CD4-positive, alpha-beta T cell treated with Interleukin-4 for 1 hour (primary cell): Measurements from ENCODE around the gene PRODH2.

Experiments used
- DNase-seq, 2 donors: peaks; one replicate each; pipeline ENCODE4 v3.0.0-alpha.2; 2020 to 2022

PRODH2 gene

GRCh38 chr19:35757231-35757748, 55.4 kb downstream of the PRODH2 start:
- DNase-seq, result no peak

- no peak for DNase-seq
These were observed 56.0 kb downstream of the PRODH2 start, which contains the start of gene HSPB6 for GRCh38 chr19:35756377-35757230. Gene HSPB6 (minus strand): TSS chr19:35757029. CDS start chr19:35757008, 21 bp downstream.

- peak; percentile 59 to 71 for DNase-seq
These were observed 56.9 kb downstream of the PRODH2 start for GRCh38 chr19:35755550-35756376.

GRCh38 chr19:35755131-35755549, 57.5 kb downstream of the PRODH2 start:
- DNase-seq, result no peak

- DNase-seq, result no peak
These were observed 58.1 kb downstream of the PRODH2 start for GRCh38 chr19:35754370-35755130.

GRCh38 chr19:35753634-35754369, 58.8 kb downstream of the PRODH2 start:
- DNase-seq, result no peak

- no peak for DNase-seq
These were observed 59.8 kb downstream of the PRODH2 start for GRCh38 chr19:35752746-35753350.

- DNase-seq, result no peak
These were observed 60.6 kb downstream of the PRODH2 start for GRCh38 chr19:35751839-35752745.

GRCh38 chr19:35750167-35750566, 62.5 kb downstream of the PRODH2 start:
- DNase-seq, result no peak
